ENCODE measurements around the gene SND1.

Gene SND1

DNA sequence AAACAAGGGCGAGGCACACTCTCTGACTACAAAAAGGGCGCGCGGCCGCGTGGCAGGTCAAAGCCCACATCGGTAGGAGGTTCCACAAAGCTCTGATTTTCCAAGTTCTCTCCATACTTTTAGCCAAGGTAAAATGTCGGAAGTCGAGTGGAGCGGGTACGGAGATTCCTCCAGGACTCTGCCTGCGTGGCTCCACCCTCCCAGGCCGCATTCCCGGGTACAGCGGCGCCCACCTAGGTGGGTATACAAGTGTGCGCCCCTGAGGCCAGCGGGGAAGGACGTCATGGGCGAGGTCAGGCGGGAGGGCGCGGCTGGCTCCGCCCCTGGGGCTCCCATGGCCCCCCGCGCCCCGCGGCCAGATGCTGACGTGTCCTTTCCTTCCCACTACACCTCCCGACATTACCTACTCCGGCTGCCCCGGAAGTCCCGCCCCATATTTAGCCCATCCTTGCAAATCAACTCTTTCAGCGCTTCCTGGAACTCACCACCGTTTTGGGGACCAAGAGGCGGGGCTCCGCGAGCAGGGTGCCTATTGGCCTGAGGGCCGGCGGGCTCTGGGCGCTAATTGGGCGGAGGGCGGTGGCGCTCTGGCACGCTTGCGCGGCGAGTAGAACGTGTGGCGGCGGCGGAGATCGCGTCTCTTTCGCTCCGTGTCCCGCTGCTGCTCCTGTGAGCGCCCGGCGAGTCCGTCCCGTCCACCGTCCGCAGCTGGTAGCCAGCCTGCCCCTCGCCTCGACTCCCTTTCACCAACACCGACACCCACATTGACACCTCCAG lies at the start of gene SND1:
TSS of gene SND1 (plus strand) at position 639 of the 777 bp plus-strand sequence. CDS start 180 bp downstream, outside the sequence.
- DNase-seq (ENCODE audit: low spot score), result peak; percentile 97

DNA sequence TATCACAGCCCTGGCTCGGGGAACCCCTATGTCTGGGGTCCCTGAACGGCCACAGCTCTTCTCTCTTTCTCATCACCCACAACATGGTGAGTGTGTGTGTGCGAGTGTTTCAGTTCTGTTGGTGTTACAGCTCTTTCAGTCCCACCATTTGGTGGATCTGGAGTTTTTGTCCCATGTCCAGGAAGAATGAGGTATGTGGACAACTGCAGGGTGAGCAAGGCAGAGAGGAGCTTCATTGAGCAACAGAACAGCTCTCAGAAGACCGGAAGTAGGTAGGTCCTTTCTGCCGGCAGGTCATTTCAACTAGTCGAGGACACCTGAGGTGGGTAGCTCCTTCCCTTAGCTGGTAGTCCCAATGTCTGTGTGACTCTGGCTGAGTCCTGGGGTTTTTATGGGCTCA lies 43.5 kb upstream of the SND1 start:
- no peak for DNase-seq (ENCODE audit: low spot score)

DNA sequence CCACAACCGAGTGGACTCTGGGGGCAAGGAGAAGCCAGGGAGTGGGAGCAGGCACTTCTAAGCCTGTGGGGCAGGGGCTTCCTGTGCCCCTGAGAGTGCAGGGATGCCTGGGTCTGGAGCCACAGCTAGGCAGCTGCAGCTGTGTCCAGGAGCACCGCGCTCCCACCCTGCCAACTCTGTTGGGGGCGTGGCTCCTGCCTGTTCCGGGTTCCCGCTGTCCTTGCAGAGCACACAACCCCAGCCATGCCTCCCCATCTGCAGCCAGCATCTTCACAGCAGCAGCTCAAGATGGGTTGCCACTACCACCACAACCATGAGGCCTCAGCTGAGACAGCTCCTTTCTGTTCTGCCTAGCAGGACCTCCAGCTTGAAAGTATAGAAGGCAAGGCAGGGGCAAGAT lies 42.7 kb upstream of the SND1 start:
- DNase-seq (ENCODE audit: low spot score), result no peak

DNA sequence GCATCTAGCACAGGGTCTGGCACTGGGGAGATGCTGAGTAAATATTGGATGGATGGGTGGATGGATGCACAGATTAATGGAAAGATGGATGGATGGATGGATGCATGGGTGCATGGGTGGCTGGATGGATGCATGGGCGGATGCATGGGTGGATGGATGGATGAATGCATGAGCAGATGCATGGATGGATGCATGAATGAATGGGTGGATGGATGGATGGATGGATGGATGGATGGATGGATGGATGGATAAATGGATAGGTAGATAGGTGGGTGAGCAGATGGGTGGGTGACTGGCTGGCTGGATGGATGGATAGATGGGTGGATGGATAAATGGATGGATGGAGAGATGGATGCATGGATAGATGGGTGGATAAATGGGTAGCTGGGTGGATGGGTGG lies 39.7 kb upstream of the SND1 start:
- no peak for DNase-seq (ENCODE audit: low spot score)

DNA sequence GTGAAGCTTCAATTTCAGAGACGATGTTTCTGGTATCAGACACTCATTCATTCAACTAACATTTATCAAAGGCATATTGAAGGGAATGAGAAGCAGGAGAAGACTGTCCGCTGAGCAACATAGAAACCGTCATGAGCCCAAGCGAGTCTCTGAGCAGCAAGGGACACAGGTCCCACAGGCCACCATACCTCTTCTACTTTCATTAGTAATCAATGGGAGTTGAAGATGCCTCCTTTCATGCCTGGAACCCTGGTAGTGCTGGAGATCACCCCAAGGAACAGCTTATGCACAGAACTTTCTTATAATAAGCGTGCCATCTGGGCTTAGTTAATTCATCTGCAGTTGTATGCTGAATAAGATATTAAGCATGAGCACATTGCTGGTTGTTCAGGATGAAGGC lies 35.3 kb upstream of the SND1 start:
- no peak for DNase-seq (ENCODE audit: low spot score)

DNA sequence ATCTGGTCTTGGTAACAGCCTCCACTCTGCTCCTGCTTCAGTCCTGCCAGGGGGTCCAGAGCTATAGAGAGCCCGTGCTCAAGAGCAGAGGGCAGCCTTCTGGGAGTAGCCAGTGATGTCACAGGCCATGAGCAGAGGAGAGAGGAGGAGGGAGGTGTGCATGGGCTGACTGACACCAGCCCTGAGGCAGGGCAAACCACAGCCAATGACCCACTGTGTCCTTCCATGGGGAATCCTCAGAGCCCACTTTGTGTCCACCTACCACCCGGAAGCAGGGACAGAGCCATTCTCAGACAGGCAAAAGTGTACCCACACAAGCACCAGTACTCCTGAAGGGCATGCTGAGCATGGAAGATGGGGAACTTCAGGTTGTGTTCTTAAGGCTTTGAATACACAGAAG lies 34.0 kb upstream of the SND1 start, which contains the start of gene PAX4:
TSS of gene PAX4 (minus strand) at position 101 of the 400 bp plus-strand sequence. CDS start 2,214 bp downstream, outside the sequence.
- DNase-seq (ENCODE audit: low spot score), result no peak

DNA sequence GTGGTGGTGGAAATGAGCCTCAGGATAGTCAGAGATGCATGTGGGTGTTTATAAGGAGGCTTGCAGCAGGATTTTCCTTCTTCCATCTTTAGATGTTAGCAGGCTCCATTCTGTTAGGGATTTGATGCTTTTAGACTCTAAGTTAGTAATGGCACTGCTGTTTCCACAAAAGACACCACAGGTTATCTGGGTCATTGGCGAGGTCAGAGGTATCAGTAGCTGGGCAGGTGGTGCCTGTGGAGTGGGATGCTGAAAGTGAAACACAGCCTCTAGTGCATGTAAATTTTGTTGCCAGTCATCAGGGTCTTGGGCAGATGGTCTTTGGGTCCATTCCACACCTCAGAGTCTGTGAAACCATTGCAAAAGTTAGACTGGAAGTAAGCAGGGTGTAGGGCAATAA lies 33.2 kb upstream of the SND1 start:
- no peak for DNase-seq (ENCODE audit: low spot score)

DNA sequence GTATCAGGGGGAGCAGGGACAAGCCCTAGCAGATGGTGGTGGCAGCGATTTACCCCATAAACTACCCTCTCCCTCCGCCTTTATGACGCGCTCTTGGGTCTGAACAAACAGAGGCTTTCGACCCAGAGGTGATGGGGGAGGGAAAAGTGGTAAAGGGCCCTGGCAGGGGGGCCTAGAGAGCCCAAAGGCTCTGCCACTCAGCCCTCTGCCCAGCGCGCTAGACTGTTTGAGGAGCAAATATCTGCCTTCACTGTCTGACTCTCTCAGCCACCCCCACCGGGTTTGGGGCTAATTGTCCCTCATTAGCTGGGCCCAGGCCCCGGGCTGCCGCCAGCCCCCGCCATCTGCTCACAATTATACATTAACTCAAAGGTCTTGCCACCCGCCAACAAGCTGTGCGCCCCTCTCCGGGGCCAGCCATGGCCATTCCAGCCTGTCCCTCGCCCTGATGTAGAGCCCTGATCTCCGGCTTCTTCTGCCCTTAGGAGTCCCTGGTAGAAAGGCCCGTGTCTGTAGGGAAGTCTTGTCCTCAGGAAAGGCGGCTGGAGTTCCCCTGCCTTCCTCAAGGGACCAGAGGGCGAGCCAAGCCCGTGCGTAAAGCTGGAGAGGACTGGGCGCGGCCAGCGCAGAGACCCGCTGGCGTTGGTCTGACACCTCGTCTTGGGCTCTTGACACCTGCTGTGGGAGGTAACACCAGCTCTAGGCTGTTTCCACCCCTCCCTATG lies 32.2 kb upstream of the SND1 start:
- no peak for DNase-seq (ENCODE audit: low spot score)

DNA sequence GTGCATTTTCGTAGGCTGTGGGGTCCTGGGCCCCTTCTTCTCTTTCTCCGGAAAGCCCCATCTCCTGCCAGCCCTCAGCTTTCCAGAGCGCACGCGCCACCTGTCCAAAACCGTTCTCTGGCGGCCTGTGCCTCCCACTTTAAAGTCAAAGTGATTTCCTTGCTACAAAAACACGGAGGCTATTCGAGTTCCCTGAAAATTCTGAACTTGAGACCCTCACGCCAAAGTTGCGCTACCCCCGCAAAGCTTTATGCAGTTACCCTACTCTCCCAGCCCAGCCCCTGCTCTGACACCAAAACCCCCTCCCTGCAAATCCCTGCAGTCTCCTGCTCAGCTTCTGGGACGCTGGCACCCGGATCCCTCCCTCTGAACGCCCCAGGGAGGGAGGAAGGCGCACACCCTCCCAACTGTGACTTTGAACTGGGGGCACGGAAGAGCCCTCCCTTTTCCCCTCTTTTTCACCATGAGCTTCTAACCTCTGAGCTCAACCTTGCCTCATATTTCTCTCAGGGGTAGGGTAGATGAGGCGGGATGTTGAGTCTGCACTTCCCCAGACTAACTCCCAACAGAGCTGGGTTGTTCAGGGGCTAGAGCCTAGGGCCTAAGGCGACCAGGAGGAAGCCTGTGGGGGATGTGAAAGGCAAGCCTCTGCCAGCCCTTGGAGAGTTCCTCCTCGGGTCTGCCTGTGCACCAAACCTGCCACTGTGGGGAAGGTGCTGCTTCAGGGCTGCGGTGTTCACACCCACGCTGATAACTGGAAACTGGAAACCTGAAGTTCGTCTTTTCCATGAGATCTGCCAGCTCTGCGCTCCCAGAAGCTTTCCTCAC lies 31.4 kb upstream of the SND1 start:
- DNase-seq (ENCODE audit: low spot score), result no peak

DNA sequence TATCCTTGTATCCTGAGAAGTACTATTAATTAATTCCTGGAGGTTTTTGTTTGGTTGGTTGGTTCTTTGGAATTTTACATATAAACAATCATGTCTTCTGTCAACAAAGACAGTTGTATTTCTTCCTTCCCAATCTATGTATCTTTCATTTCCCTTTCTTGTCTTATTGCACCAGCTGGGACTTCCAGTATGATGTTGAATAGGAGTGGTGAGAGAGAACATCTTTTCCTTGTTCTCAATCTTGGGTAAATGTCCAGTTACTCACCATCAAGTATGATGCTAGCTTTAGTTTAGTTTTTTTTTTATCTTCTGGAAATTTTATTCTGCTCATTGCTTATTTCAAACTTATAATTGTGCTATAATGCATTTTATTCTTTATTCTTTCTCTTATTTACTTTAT lies 26.7 kb upstream of the SND1 start:
- DNase-seq (ENCODE audit: low spot score), result no peak

DNA sequence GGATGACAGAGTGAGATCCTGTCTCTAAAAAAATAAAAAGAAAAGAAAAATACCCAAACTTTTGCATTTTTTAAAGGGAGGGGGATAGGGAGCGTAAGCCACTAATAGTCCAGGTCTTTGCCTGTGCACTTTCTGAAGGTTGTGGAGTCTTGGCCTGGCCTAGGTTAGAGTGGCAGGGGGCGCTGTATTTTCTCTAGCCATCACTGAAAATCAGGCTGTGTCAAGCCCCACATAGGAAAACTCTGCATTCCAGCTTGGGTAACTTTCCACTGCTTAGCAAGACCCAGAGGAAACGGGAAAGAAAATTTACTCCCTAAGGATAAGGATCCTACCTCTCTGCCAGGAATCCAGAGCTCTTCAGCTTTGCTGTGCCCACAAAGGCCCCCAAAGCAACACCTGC lies 23.5 kb upstream of the SND1 start:
- DNase-seq (ENCODE audit: low spot score), result no peak

DNA sequence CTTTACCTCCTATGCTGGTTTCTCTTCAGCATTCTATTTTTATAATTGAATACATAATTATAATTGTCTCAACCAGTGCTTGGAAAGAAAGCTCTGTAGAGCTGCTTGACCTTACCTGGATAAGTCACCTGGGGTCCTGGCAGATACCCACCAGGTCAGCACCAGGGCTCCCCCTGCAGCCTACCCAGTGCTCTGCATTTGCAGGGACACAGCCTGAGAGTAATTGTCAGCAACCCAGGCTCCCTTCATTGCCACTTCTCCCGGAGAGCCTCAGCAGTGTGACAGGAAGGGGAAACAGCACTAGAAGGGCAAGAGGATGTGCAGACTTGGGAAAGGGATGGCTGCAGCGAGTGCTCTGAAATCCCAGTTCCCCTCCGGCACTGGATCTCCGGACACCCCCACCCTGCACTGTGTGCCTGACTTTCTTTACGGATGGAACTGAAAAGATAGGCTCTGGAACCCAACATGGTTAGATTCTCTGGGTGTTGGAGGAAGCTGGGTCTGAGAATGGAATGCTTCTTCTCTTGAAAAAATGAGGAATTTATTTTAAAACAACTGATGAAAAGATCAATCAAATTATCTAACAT lies 22.6 kb upstream of the SND1 start:
- DNase-seq (ENCODE audit: low spot score), result no peak

DNA sequence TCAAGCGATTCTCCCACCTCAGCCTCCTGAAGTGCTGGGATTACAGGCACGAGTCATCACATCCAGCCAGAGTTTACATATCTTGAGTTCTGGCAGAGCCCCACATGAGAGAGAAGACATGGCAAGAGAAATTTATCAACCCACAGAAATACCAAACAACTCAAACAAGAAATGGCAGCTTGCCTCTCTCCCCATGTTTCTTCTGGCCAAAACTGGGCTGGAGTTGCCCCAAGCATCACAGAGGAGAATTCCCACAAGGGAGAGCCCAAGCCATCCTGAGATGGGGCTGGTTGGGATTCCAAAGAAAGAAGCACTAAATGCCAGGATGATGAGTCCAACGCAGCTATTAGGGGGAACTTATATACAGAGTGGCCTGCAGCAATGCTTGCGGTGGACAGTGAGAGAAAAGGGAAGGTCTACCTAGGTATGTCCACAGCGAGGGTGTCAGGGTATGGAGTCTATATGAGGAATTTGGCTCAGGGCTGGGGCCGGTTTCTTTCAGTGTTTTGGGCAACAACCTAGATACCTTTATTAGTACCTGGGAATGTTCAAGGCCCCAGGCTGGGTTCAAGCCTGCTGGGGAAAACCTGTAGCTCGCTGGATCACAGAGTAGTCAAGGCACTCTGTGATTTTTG lies 19.6 kb upstream of the SND1 start:
- DNase-seq (ENCODE audit: low spot score), result peak; percentile 69

DNA sequence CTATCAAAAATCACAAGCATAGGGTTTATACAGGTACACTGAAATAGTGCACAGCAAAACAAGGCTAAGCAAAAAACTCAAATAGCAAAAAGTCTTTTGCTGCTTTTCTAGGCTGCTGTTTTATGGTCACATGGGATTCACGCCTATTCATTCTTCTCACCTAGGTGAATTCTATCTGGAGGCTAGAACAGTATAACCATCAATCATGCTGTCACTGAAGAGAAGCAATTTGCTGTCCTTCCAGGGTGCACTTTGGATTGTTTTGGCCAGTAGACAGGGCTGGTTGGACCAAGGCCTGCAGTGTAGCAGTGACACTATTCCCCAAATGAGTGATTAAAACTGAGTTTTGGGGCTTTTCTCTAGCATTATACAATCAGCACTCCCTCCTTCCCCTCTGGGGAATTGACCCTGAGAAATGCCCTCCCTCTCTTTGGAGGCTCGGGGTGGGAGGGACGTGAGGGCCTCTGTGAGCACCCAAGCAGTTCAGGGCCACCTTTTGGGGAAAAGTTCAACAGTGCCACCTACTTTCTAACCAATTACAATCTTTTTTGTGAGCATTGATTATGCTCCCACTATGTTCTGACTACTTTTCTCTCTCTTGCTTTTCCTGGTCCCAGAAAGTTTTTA lies 16.2 kb upstream of the SND1 start:
- no peak for DNase-seq (ENCODE audit: low spot score)

DNA sequence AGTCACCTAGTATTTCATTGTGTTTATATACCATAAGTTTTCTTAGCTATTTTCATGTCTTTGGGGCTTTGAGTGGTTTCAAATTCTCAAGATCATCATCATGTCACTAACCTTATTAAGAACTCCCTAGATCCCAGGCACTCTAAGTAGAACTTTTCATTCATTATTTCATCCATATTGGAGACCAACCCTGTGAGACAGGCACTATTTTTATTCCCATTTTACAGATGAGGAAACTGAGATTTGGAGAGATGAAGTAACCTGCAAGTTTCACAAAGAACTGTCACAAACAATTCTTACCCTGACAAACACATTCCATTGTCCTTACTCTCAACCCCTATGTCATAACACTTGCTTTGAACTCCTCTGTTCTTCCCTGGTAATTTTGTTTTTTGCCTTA lies 13.8 kb upstream of the SND1 start:
- DNase-seq (ENCODE audit: low spot score), result no peak

DNA sequence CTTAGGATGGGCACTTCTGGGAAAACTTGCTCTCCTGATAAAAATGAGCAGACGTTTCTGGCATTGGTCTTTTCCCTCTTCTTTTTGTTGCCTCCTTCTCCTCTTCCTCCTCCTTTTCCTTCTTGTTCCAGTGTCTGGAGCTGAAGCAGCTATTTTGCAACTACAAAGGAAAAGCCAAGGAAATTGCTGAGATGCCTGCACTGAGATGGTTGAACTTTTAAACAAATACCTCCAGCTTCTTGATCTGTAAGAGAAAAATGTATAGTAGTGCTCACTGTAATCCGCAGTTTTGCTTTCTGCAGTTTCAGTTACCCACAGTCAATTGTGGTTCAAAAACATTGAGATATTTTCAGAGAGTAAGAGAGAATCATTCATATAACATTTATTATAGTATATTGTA lies 7.5 kb upstream of the SND1 start:
- no peak for DNase-seq (ENCODE audit: low spot score)

DNA sequence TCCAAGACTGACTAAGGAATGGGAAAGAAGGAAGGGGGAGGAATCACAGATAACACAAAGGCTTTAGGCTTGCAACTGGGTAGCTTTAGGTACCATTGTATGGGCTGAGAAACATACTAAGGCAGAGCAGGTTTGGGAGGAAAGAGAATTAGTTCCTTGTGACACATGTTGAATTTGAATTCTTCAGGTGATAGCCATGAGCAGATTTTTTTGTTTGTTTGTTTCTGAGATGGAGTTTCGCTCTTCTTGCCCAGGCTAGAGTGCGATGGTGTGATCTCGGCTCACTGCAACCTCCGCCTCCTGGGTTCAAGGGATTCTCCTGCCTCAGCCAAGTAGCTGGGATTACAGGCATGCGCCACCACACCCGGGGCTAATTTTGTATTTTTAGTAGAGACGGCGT lies 4.4 kb upstream of the SND1 start:
- no peak for DNase-seq (ENCODE audit: low spot score)

DNA sequence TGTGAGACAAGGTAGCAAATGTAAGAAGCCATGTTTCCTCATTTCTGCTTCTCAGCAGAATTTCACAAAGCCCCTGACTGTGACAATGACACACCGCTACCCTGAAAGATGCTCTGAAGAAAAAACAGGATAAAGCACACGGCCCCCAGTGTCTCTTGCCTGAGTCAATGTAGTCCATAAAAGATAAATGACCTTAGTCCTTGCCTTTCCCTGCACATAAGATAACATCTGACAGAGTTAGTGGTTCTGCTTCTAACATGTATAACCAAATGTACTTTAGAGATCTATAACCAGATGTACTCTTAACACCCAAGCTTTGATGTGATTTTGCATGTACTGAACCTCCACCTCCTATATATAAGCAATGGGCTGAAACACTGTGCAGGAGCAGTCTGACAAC lies 3.0 kb upstream of the SND1 start:
- DNase-seq (ENCODE audit: low spot score), result no peak

DNA sequence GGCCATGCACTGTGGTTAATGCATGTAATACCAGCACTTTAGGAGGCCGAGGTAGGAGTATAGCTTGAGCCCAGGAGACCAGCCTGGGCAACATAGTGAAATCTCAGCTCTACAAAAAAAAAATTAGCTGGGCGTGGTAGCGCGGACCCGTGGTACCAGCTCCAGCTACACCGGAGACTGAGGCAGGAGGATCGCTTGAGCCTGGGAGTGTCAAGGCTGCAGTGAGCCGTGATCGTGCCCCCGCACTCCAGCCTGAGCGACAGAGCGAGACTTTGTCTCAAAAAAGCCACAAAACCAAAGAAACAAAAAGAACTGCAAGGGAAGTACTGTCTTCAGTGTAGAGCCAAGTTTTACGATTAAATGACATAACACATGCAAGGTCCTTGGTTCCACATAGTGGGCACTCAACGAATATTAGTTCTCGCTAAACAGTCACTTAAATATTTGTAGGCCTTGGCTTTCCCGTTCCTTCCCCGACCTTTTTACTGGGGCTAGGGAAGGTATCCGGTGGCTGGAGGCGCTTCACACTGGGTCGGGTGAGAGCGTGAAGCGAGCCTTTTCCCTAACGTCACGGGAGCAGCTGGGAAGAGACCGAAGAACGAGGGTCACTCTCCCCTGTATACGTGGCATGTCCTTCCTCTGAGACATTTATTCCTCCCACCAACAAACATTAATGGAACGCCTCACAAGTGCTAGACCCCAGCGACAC lies 993 bp upstream of the SND1 start:
- no peak for DNase-seq (ENCODE audit: low spot score)

DNA sequence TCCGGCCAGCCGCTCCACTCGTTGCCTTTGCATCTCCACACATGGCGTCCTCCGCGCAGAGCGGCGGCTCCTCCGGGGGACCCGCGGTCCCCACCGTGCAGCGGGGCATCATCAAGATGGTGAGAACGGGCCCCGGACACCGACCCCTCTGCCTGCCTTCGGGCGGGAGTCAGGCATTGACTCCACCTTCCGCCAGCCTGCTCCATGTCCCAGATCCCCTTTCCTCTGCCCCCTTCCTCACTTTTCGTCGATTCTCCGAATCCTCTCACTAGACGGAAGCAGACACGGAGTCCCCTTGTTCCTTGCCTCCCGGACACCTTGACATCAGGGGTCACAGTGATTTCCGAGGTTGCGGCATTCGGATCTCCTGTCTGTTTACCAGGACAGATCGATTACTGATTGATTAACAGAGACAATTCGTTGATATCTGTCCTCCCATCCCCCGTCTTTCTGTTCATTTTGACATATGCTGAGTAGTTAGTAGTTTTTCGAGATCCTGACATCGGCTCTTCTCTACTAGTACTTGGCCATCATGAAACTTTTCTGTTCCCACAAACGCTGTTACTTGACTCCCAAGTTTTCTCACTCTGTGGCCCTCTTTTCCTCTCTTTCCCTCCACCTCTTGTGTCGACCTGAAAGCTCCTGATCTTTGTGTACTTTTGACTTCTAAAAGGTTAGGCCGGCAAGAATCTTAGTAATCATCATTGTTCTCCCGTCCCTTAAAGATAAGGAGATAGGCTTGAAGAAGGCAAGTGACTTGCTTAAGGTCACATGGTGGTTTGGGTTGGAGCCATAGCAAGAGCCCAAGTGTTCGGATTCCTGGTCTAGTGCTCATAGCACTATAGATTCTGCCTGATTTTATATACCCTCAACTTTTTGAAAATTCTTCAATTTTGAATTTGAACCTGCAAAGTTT lies 597 bp downstream of the SND1 start:
- peak; percentile 24 for DNase-seq (ENCODE audit: low spot score)

Data from AG08396 (cell line).